WTC11 (cell line): Measurements from ENCODE around the gene EXOC6. TPM values are rescaled to one million over a fixed set of nuclear protein-coding genes. Genes with fewer than 3 reads are reported as not detected.

Experiments
- ATAC-seq: fragments of 200-7000 bp; cut with Tn5 transposase; 2 replicates; pipeline ENCODE4 v1.10.0; 2021; ENCODE audit warnings: mild to moderate bottlenecking, moderate library complexity
- CTCF ChIA-PET: fragments of 300-600 bp; sonication (Branson Sonifier 250); formaldehyde crosslinking; loops from one replicate; lab custom pipeline; 2021; ENCODE audit warnings: antibody characterized with exemption; lab: Charles Lee
- POLR2A ChIA-PET: fragments of 350-600 bp; sonication (Branson Sonifier 250); formaldehyde crosslinking; loops from one replicate; lab custom pipeline; 2021; ENCODE audit warnings: antibody characterized with exemption; lab: Charles Lee
- DNase-seq: peaks from one replicate; pipeline ENCODE4 v3.0.0; 2021; ENCODE audit warnings: low spot score
- H3K27ac Mint-ChIP-seq: 2 replicates; pipeline ENCODE4 v1.8.0; 2021; ENCODE audit warnings: mixed read lengths
- H3K27me3 Mint-ChIP-seq: 2 replicates; pipeline ENCODE4 v1.8.0; 2021; ENCODE audit warnings: low read depth, mild to moderate bottlenecking, moderate library complexity, mixed read lengths
- H3K36me3 Mint-ChIP-seq: 2 replicates; pipeline ENCODE4 v1.8.0; 2021; ENCODE audit warnings: mixed read lengths
- H3K4me1 Mint-ChIP-seq: 2 replicates; pipeline ENCODE4 v1.8.0; 2022; ENCODE audit warnings: mixed read lengths
- H3K4me3 Mint-ChIP-seq: 2 replicates; pipeline ENCODE4 v1.8.0; 2021; ENCODE audit warnings: mild to moderate bottlenecking, moderate library complexity, mixed read lengths
- H3K9me3 Mint-ChIP-seq: 2 replicates; pipeline ENCODE4 v1.8.0; 2021; ENCODE audit warnings: mixed read lengths
- GABPB1 ChIP-seq: sonication (generic); formaldehyde crosslinking; IDR thresholded peaks from 2 replicates; pipeline ENCODE4 v1.8.1; 2023; ENCODE audit warnings: mild to moderate bottlenecking, missing genetic modification reagents
- JUN ChIP-seq: sonication (generic); formaldehyde crosslinking; IDR thresholded peaks from 2 replicates; pipeline ENCODE4 v1.8.0; 2023; ENCODE audit warnings: mild to moderate bottlenecking, missing genetic modification reagents
- OVOL2 ChIP-seq: fragments of 250-450 bp; sonication (Bioruptor Pico); IDR thresholded peaks from 2 replicates; pipeline ENCODE4 v1.9.0; 2021; ENCODE audit warnings: mild to moderate bottlenecking, borderline replicate concordance
- PRDM15 ChIP-seq: sonication (generic); formaldehyde crosslinking; IDR thresholded peaks from 2 replicates; pipeline ENCODE4 v1.8.0; 2022; ENCODE audit warnings: missing genetic modification reagents
- STAT6 ChIP-seq: sonication (generic); formaldehyde crosslinking; conservative IDR thresholded peaks from 2 replicates; pipeline ENCODE4 v1.8.1; 2023; ENCODE audit warnings: mild to moderate bottlenecking, low read depth, missing genetic modification reagents, moderate library complexity
- ZBTB43 ChIP-seq: sonication (generic); formaldehyde crosslinking; IDR thresholded peaks from 2 replicates; pipeline ENCODE4 v1.8.1; 2023; ENCODE audit warnings: mild to moderate bottlenecking, missing genetic modification reagents
- ZNF121 ChIP-seq: sonication (generic); formaldehyde crosslinking; IDR thresholded peaks from 2 replicates; pipeline ENCODE4 v1.8.0; 2023; ENCODE audit warnings: missing genetic modification reagents
- ZNF425 ChIP-seq: fragments of 250-450 bp; sonication (Bioruptor Pico); conservative IDR thresholded peaks from 2 replicates; pipeline ENCODE4 v1.9.0; 2021; ENCODE audit warnings: mild to moderate bottlenecking
- ZNF532 ChIP-seq: fragments of 250-450 bp; sonication (Bioruptor Pico); IDR thresholded peaks from 2 replicates; pipeline ENCODE4 v1.9.0; 2021; ENCODE audit warnings: mild to moderate bottlenecking, borderline replicate concordance
- ZNF671 ChIP-seq: fragments of 250-450 bp; sonication (Bioruptor Pico); IDR thresholded peaks from 2 replicates; pipeline ENCODE4 v1.8.0; 2021; ENCODE audit warnings: mild to moderate bottlenecking
- total RNA-seq: library from RNA; stranded (reverse); gene quantifications from 3 replicates; pipeline ENCODE4 v1.2.3, GENCODE V29; 2021
- TF ChIP-seq, protein P1 (sequence below): sonication (generic); formaldehyde crosslinking; IDR thresholded peaks from 2 replicates; pipeline ENCODE4 v1.8.1; 2023; ENCODE audit warnings: mild to moderate bottlenecking, moderate library complexity, missing genetic modification reagents
- TF ChIP-seq, protein P2 (sequence below): sonication (generic); formaldehyde crosslinking; IDR thresholded peaks from 2 replicates; pipeline ENCODE4 v1.8.1; 2023; ENCODE audit warnings: mild to moderate bottlenecking, missing genetic modification reagents, moderate library complexity

The EXOC6 gene
- total RNA-seq, 1 experiment from 2014 or later: 5.0 TPM

DNA sequence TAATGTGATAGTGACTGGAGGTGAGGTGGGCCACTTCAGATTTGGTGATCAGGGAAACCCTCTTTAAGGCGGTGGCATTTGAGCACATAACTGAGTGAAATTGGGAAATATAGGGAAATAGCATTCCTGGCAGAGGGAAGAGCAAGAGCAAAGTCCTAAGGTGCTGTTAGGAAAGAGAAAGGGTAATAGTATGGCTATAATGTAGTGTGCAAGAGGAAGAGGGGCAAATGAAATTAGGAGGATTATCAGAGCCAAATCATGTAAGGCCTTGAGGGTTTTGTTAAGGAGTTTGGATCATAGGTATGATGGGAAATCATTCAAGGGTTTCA lies 184.5 kb downstream of the EXOC6 start (continued):
- no peak for TF ChIP-seq OVOL2
- TF ChIP-seq PRDM15 (CRISPR knock-in tag): no peak
- TF ChIP-seq ZNF671 (CRISPR knock-in tag): no peak
- TF ChIP-seq ZBTB43 (CRISPR knock-in tag): no peak
- TF ChIP-seq JUN (CRISPR knock-in tag): no peak
- TF ChIP-seq GABPB1 (CRISPR knock-in tag): no peak
- TF ChIP-seq, protein P1, sequence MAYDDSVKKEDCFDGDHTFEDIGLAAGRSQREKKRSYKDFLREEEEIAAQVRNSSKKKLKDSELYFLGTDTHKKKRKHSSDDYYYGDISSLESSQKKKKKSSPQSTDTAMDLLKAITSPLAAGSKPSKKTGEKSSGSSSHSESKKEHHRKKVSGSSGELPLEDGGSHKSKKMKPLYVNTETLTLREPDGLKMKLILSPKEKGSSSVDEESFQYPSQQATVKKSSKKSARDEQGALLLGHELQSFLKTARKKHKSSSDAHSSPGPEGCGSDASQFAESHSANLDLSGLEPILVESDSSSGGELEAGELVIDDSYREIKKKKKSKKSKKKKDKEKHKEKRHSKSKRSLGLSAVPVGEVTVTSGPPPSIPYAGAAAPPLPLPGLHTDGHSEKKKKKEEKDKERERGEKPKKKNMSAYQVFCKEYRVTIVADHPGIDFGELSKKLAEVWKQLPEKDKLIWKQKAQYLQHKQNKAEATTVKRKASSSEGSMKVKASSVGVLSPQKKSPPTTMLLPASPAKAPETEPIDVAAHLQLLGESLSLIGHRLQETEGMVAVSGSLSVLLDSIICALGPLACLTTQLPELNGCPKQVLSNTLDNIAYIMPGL (CRISPR knock-in tag): no peak
- no peak for TF ChIP-seq ZNF425 (CRISPR knock-in tag)
- no peak for TF ChIP-seq STAT6 (CRISPR knock-in tag)

DNA sequence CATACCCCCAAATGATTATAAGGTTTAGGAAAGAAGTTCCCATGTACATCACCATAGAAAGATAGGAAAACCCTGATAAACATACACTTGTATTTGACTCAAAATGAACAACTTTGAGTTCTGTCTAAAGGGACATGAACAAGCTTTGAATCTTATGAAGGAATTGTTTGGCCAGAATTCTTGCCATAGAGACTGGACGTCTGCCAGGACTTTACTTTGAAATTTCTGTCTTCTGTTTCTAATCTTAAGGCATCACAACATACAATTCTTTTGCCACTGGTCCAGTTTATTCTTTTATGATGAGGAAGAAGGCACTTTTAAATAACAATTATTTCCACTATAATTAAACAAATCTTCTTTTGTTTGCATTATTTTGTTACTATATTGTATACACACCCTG lies 186.1 kb downstream of the EXOC6 start:
- H3K27me3 Mint-ChIP-seq: no peaks in the 10 kb centered on the region
- CTCF ChIA-PET: interaction anchor here (0.8 kb wide), 1 partner anchor 148 kb away, joined by 3 read pairs; no protein-coding TSS in a partner anchor
- no peaks in the 10 kb centered on the region for H3K36me3 Mint-ChIP-seq
- ATAC-seq (no peak), DNase-seq (no peak)
- no peak overlapping the region for H3K27ac Mint-ChIP-seq
- POLR2A ChIA-PET: no interaction called here
- H3K4me1 Mint-ChIP-seq: peaks cover 40% of the 10 kb centered on the region
- TF ChIP-seq, protein P2, sequence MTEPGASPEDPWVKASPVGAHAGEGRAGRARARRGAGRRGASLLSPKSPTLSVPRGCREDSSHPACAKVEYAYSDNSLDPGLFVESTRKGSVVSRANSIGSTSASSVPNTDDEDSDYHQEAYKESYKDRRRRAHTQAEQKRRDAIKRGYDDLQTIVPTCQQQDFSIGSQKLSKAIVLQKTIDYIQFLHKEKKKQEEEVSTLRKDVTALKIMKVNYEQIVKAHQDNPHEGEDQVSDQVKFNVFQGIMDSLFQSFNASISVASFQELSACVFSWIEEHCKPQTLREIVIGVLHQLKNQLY: no peak
- no peak for TF ChIP-seq ZNF121 (CRISPR knock-in tag)
- no peak overlapping the region for H3K4me3 Mint-ChIP-seq
- H3K9me3 Mint-ChIP-seq: no peaks in the 10 kb centered on the region

GRCh38 chr10:93039110-93039509 lies 190.8 kb downstream of the EXOC6 start:
- Mint-ChIP-seq H3K4me3 (no peak overlapping the region), H3K27ac (no peak overlapping the region), H3K9me3 (no peaks in the 10 kb centered on the region), H3K27me3 (no peaks in the 10 kb centered on the region)
- no peak for DNase-seq
- ChIA-PET CTCF (interaction anchor here (0.6 to 2.6 kb wide), 8 partner anchors 8 to 318 kb away, joined by 4 to 13 read pairs (median 6); partner anchors contain the start of gene CYP26C1), POLR2A (no interaction called here)
- TF ChIP-seq ZNF532: no peak
- TF ChIP-seq, all 79 proteins: peak for 0
- Mint-ChIP-seq H3K36me3 (no peaks in the 10 kb centered on the region), H3K4me1 (peaks cover 15% of the 10 kb centered on the region)
- no peak for ATAC-seq
